ENCODE measurements around the gene GSN. TPM values are rescaled to one million over a fixed set of nuclear protein-coding genes. Genes with fewer than 3 reads are reported as not detected.

GSN gene
- total and polyA plus RNA-seq, 2 of the 13 experiments (the other 11 are each of a cell fraction or from before 2014, with no cell fraction given): 294 to 307 TPM

GRCh38 chr9:121286973-121287741 lies 19.2 kb downstream of the GSN start (continued):
- TF ChIP-seq HMGXB3 (CRISPR knock-in tag; IDR thresholded peaks at IDR 0.05; ENCODE audit: borderline replicate concordance): 0 out of 2 replicates have a peak, but pooled peaks have one; percentile 48
- peak; percentile 76 for TF ChIP-seq TBX2 (CRISPR knock-in tag; IDR thresholded peaks at IDR 0.05; ENCODE audit: borderline replicate concordance)
- no peak for TF ChIP-seq IKZF1 (IDR thresholded peaks at IDR 0.05)
- TF ChIP-seq MAFF (IDR thresholded peaks at IDR 0.05; ENCODE audit: low read depth, low read length): peak; percentile 30; the same call in 1 of the 2 replicates
- no peak for TF ChIP-seq MTA3 (CRISPR knock-in tag; IDR thresholded peaks at IDR 0.05)
- TF ChIP-seq SIN3B (IDR thresholded peaks at IDR 0.05; ENCODE audit: low read length): no peak
- no peak for TF ChIP-seq MXD1 (CRISPR knock-in tag; IDR thresholded peaks at IDR 0.05)
- TF ChIP-seq BORCS8-MEF2B (CRISPR knock-in tag; IDR thresholded peaks at IDR 0.05): no peak
- no peak for TF ChIP-seq NFIC (IDR thresholded peaks at IDR 0.05; ENCODE audit: low read length)
- peak; percentile 86 for TF ChIP-seq MYPOP (CRISPR knock-in tag; IDR thresholded peaks at IDR 0.05)
- no peak for TF ChIP-seq ZNF703 (CRISPR knock-in tag; IDR thresholded peaks at IDR 0.05; ENCODE audit: borderline replicate concordance)
- TF ChIP-seq RBM22 (optimal IDR thresholded peaks at IDR 0.05; ENCODE audit: low read length): no peak
- no peak for TF ChIP-seq MXD4 (CRISPR knock-in tag; IDR thresholded peaks at IDR 0.05)
- no peak for TF ChIP-seq HNF4A (CRISPR knock-in tag; IDR thresholded peaks at IDR 0.05)
- TF ChIP-seq SNAI1 (CRISPR knock-in tag; IDR thresholded peaks at IDR 0.05; ENCODE audit: borderline replicate concordance): no peak
- TF ChIP-seq MXI1 (IDR thresholded peaks at IDR 0.05; ENCODE audit: borderline replicate concordance, low read depth, low read length): no peak; the same call in 2 of the 3 replicates
- no peak for TF ChIP-seq ZFP91 (CRISPR knock-in tag; IDR thresholded peaks at IDR 0.05; ENCODE audit: borderline replicate concordance)
- TF ChIP-seq MBD4 (IDR thresholded peaks at IDR 0.05; ENCODE audit: borderline replicate concordance, low read length): no peak
- no peak for TF ChIP-seq ZNF639 (CRISPR knock-in tag; conservative IDR thresholded peaks at IDR 0.05)

Data from HepG2 (cell line).